Testis (tissue), 3 donors: ENCODE results near the gene AZU1. TPM values are rescaled to one million over a fixed set of nuclear protein-coding genes. Genes with fewer than 3 reads are reported as not detected.

Source experiments
- DNase-seq: peaks from one replicate; pipeline ENCODE4 v3.0.0-alpha.2; 2019
- H3K27ac ChIP-seq, 2 donors: fragments of 200-600 bp; sonication (generic); one replicate each; pipeline ENCODE4 v1.5.1; 2019
- H3K27me3 ChIP-seq: fragments of 200-600 bp; sonication (generic); one replicate; pipeline ENCODE4 v1.5.1; 2019
- H3K36me3 ChIP-seq: fragments of 200-600 bp; sonication (generic); one replicate; pipeline ENCODE4 v1.5.1; 2017; ENCODE audit warnings: low read depth; ENCODE audit errors: missing control alignments
- H3K4me1 ChIP-seq: fragments of 200-600 bp; sonication (generic); one replicate; pipeline ENCODE4 v1.5.1; 2019
- H3K4me3 ChIP-seq, 2 donors: fragments of 200-600 bp; sonication (generic); one replicate each; pipeline ENCODE4 v1.5.1; 2017 to 2019
- H3K9me3 ChIP-seq: fragments of 200-600 bp; sonication (generic); one replicate; pipeline ENCODE4 v1.5.1; 2017
- POLR2A ChIP-seq: fragments of 450-650 bp; IDR thresholded peaks from one replicate; pipeline ENCODE4 v1.6.1; 2017; ENCODE audit warnings: antibody characterized with exemption, mild to moderate bottlenecking, moderate library complexity
- WGBS, 2 donors: methylation state at CpG; one replicate each; pipeline ENCODE4 v1.1.5; 2018; 5-methylcytosine and 5-hydroxymethylcytosine counted together
- intact Hi-C: fragments of 100-400 bp; cut with DNase I; formaldehyde crosslinking; loops from one replicate; pipeline ENCODE4 v1.15.1; 2023; ENCODE audit warnings: low total_unique reads
- polyA plus RNA-seq: library from polyadenylated mRNA; stranded (reverse); fragments of 350-450 nt; fragmentation: Illumina TruSeq; extraction: RNeasy Lipid Tissue Mini Kit (QIAGEN cat#74804); gene quantifications from one replicate; pipeline ENCODE4 v1.2.3, GENCODE V29; 2014; ENCODE audit warnings: low read depth, low replicate concordance; ENCODE audit not compliant: insufficient read depth
- total RNA-seq, 2 donors: library from RNA; depleted of rRNA; stranded (reverse); fragments of >200 nt; gene quantifications; one replicate each; pipeline ENCODE4 v1.2.3, GENCODE V29; 2016
- TF ChIP-seq, protein P1 (sequence below), 3 experiments: fragments of 450-650 bp in 2 of 3; fragments of 200-600 bp in 1 of 3; sonication (generic) in 1 of 3; IDR thresholded peaks; one replicate each; pipeline ENCODE4 v1.5.1; 2016 to 2019; ENCODE audit warnings: antibody characterized with exemption in 3 of 3, mild to moderate bottlenecking in 2 of 3, moderate library complexity in 1 of 3

AZU1 gene
- total and polyA plus RNA-seq, 3 donors from 2014 or later: 1.4 to 5.8 (median 5.4) TPM

DNA sequence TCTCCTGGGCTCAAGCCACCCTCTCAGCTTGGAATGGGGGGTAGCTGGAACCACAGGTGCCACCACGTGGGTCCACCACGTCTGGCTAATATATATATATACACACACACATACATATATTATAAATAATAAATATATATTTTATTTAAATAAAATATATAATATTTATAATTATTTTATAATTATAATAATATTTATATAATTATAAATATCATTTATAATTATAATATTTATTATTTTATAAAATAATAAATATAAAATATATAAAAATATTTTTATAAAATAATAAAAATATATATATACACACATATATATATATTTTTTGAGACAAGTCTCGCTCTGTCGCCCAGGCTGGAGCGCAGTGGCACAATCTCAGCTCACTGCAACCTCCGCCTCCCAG, 26.9 kb downstream of the AZU1 start:
- Histone ChIP-seq H3K27me3 (no peaks in the 10 kb centered on the region), H3K9me3 (no peaks in the 10 kb centered on the region), H3K36me3 (no peaks in the 10 kb centered on the region), H3K4me3 (no peak overlapping the region), H3K27ac (no peak overlapping the region), H3K4me1 (peaks cover 8% of the 10 kb centered on the region)
- TF ChIP-seq, protein P1, sequence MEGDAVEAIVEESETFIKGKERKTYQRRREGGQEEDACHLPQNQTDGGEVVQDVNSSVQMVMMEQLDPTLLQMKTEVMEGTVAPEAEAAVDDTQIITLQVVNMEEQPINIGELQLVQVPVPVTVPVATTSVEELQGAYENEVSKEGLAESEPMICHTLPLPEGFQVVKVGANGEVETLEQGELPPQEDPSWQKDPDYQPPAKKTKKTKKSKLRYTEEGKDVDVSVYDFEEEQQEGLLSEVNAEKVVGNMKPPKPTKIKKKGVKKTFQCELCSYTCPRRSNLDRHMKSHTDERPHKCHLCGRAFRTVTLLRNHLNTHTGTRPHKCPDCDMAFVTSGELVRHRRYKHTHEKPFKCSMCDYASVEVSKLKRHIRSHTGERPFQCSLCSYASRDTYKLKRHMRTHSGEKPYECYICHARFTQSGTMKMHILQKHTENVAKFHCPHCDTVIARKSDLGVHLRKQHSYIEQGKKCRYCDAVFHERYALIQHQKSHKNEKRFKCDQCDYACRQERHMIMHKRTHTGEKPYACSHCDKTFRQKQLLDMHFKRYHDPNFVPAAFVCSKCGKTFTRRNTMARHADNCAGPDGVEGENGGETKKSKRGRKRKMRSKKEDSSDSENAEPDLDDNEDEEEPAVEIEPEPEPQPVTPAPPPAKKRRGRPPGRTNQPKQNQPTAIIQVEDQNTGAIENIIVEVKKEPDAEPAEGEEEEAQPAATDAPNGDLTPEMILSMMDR (IDR thresholded peaks at IDR 0.05): no peak
- TF ChIP-seq POLR2A: no peak
- intact Hi-C loops: loop anchor here (5.0 kb wide), 1 partner anchor 68 kb away; no protein-coding TSS in a partner anchor
- 69 to 78% methylated on average over 6 of the region's 6 CpGs for WGBS, 2 donors
- no peak for DNase-seq

DNA sequence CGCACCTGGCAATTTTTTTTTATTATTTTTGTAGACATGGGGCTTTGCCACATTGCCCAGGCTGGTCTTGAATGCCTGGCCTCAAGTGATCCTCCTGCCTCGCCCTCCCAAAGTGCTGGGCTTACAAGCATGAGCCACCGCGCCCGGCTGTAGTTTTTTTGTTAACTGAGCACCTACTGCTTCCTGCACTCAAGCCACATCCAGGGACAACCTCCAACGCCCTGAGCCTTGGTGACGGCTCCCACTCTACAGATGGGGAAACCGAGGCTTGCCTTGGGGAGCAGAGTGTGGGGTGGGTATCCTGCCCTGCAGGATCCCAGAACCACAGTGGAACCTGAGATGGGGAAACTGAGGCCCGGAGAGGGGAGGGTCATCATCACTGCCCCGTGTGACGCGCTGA, 27.5 kb downstream of the AZU1 start:
- no peak for DNase-seq
- intact Hi-C loops: no loop called here
- Histone ChIP-seq H3K4me3 (no peak overlapping the region), H3K27ac (no peak overlapping the region), H3K36me3 (no peaks in the 10 kb centered on the region), H3K9me3 (no peaks in the 10 kb centered on the region), H3K27me3 (no peaks in the 10 kb centered on the region), H3K4me1 (peaks cover 8% of the 10 kb centered on the region)
- WGBS, 2 donors: 89% methylated on average over 12 of the region's 12 CpGs
- TF ChIP-seq, protein P1 (IDR thresholded peaks at IDR 0.05): no peak
- no peak for TF ChIP-seq POLR2A

DNA sequence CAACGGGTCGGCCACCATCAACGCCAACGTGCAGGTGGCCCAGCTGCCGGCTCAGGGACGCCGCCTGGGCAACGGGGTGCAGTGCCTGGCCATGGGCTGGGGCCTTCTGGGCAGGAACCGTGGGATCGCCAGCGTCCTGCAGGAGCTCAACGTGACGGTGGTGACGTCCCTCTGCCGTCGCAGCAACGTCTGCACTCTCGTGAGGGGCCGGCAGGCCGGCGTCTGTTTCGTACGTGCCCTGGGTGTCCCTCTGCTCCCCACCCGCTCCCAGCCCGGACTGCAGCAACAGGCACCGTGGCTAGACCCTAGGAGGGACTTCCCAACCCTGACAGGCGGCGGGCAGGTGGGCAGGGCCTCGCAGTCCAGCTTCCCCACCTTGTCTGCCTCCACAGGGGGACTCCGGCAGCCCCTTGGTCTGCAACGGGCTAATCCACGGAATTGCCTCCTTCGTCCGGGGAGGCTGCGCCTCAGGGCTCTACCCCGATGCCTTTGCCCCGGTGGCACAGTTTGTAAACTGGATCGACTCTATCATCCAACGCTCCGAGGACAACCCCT, 28.0 kb downstream of the AZU1 start:
- intact Hi-C loops: no loop called here
- Histone ChIP-seq H3K4me3 (no peak overlapping the region), H3K9me3 (no peaks in the 10 kb centered on the region), H3K4me1 (peaks cover 8% of the 10 kb centered on the region), H3K27me3 (no peaks in the 10 kb centered on the region), H3K36me3 (no peaks in the 10 kb centered on the region), H3K27ac (no peak overlapping the region)
- 87 to 92% methylated on average over 14 to 32 of the region's 40 CpGs for WGBS, 2 donors
- DNase-seq: no peak
- no peak for TF ChIP-seq POLR2A
- TF ChIP-seq, protein P1 (IDR thresholded peaks at IDR 0.05): no peak

DNA sequence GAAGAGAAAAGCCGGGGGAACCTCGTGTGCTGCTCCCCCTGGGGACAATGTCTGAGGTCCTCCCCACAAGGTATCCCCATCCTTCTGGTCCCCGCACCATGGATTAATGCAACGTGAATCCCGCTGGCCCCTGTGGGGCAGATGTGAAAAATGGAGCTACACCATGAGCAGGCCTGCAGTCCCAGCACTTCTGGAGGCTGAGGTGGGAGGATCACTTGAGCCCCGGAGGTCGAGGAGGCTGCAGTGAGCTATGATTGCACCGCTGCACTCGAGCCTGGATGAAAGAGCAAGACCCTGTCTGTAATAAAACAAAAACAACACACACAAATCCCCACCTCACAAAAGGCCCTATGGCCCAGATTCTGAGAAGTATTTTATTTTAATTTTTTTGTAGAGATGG, 30.6 kb downstream of the AZU1 start:
- H3K9me3 ChIP-seq: no peaks in the 10 kb centered on the region
- no peak for DNase-seq
- no peaks in the 10 kb centered on the region for H3K36me3 ChIP-seq
- no peak overlapping the region for H3K4me3 ChIP-seq
- intact Hi-C loops: no loop called here
- no peaks in the 10 kb centered on the region for H3K27me3 ChIP-seq
- 78 to 80% methylated on average over 9 of the region's 9 CpGs for WGBS, 2 donors
- peaks cover 5% of the 10 kb centered on the region for H3K4me1 ChIP-seq
- H3K27ac ChIP-seq: no peak overlapping the region
- TF ChIP-seq, protein P1 (IDR thresholded peaks at IDR 0.05): no peak
- TF ChIP-seq POLR2A: no peak
